ENCODE measurements around the gene LOC128125822.

The LOC128125822 gene

DNA sequence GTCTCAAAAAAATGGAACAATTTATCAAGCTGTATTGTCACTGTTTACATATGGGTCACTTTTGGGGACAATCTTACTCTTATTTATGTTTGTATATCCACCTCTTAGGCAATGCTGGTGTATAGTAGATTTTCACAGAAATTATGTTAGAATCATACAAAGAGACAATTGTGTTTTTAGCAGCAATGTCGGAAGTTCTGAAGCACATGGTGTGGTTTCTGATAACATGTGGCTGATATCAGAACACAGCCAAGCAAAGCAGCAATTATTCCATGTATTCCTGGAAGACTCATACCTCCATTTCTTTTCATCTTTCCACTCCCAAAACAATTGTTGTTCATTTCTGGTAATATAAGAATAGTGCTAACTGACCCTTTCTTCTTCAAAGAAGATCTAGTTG, 17.5 kb upstream of the LOC128125822 start:
- TF ChIP-seq, protein P1, sequence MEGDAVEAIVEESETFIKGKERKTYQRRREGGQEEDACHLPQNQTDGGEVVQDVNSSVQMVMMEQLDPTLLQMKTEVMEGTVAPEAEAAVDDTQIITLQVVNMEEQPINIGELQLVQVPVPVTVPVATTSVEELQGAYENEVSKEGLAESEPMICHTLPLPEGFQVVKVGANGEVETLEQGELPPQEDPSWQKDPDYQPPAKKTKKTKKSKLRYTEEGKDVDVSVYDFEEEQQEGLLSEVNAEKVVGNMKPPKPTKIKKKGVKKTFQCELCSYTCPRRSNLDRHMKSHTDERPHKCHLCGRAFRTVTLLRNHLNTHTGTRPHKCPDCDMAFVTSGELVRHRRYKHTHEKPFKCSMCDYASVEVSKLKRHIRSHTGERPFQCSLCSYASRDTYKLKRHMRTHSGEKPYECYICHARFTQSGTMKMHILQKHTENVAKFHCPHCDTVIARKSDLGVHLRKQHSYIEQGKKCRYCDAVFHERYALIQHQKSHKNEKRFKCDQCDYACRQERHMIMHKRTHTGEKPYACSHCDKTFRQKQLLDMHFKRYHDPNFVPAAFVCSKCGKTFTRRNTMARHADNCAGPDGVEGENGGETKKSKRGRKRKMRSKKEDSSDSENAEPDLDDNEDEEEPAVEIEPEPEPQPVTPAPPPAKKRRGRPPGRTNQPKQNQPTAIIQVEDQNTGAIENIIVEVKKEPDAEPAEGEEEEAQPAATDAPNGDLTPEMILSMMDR (IDR thresholded peaks at IDR 0.05) = no peak
- Histone ChIP-seq H3K27ac (no peak overlapping the region), H3K4me1 (ENCODE audit: control insufficient read depth in 1 of 2, insufficient read depth in 1 of 2, low read depth in 1 of 2, low read length in 1 of 2) (no peaks in the 10 kb centered on the region)

DNA sequence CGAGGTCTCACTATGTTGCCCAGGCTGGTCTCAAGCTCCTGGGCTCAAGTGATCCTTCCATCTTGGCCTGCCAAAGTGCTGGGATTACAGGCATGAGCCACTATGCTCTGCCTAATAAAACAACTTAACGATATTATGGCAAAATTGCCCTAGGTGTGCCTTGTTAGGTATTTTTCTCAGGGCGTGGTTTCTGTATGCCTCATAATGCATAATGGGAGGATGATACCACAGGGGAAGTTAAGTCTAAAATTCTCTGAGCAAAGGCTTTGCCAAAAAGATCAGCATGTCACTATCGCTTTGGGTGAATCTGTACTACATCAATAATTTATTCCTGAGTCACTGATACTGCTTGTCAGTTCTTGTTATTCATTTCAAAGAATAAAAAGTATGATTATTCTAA, 15.9 kb upstream of the LOC128125822 start:
- Histone ChIP-seq H3K27me3 (no peaks in the 10 kb centered on the region), H3K4me3 (ENCODE audit: low read depth in 1 of 2, low read length in 1 of 2) (no peak overlapping the region), H3K4me1 (ENCODE audit: control insufficient read depth in 1 of 2, insufficient read depth in 1 of 2, low read depth in 1 of 2, low read length in 1 of 2) (no peaks in the 10 kb centered on the region), H3K27ac (no peak overlapping the region), H3K9me3 (no peaks in the 10 kb centered on the region), H3K36me3 (no peaks in the 10 kb centered on the region)
- TF ChIP-seq, protein P1 (IDR thresholded peaks at IDR 0.05) = no peak

More for the DNA sequence above, 17.5 kb upstream of the LOC128125822 start:
- Histone ChIP-seq H3K9me3 (no peaks in the 10 kb centered on the region), H3K4me3 (ENCODE audit: low read depth in 1 of 2, low read length in 1 of 2) (no peak overlapping the region), H3K27me3 (no peaks in the 10 kb centered on the region), H3K36me3 (no peaks in the 10 kb centered on the region)

DNA sequence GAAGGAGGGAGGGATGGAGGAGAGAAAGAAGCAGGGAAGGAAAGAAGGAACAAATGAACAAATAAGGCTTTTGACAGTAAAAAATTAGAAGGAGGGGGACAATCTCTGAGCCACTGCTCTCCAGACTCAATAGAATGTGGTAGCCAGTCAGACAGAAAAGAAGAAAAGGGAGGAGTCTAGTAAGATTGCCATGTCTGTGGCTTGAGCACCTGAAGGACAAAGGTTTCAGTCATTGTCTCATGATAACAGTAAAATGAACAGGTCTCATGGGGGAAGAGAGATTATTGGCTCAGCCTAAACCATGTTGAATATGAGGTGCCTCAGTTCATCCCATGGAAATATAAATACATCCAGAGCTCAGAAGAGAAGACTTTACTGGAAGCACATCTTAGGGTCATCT, 14.0 kb upstream of the LOC128125822 start:
- TF ChIP-seq, protein P1 (IDR thresholded peaks at IDR 0.05) = no peak
- Histone ChIP-seq H3K27ac (no peak overlapping the region), H3K4me3 (ENCODE audit: low read depth in 1 of 2, low read length in 1 of 2) (no peak overlapping the region), H3K27me3 (no peaks in the 10 kb centered on the region), H3K4me1 (ENCODE audit: control insufficient read depth in 1 of 2, insufficient read depth in 1 of 2, low read depth in 1 of 2, low read length in 1 of 2) (no peaks in the 10 kb centered on the region), H3K36me3 (no peaks in the 10 kb centered on the region), H3K9me3 (no peaks in the 10 kb centered on the region)

DNA sequence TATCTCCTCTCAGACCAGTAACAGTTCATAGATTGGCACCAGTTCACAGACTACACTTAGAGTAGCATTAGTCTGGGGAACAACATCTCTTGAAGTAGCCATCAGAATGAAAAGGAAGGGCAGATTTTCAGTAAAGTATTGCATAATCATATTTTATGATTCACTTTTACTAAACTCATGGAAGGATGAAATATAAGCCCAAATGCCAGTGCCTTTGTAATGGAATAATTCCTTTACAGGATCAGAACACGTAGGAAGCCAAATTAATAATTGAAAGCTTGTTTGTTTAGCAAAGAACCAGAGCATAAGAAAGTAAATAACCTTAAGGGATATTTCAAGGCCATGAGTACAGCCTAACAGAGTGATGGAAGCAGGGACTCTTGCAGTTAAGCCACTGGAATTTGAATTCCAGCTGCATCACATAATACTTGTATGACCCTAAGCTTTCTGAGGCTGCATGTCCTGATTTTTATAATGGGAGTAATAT, 11.4 kb upstream of the LOC128125822 start:
- Histone ChIP-seq H3K9me3 (no peaks in the 10 kb centered on the region), H3K4me1 (ENCODE audit: control insufficient read depth in 1 of 2, insufficient read depth in 1 of 2, low read depth in 1 of 2, low read length in 1 of 2) (no peaks in the 10 kb centered on the region)
- TF ChIP-seq, protein P1 (IDR thresholded peaks at IDR 0.05) = no peak

DNA sequence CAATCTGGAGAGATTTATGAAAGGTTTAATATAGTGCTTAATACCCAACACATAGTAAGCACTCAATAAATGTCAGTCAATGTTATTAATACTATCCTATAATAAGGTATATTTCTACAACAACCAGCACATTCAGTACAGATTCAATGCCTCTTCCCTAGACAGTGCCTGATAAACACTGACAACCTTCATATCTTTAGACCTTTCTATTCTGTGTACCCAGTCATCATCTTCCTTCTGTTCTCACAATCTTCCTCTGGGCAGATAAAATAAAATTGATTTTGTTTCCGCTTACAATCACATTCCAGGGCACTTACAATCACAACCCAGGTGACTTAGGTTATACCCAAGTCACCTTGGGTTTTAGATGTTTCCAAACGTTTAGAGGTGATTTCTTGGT, 11.0 kb upstream of the LOC128125822 start:
- TF ChIP-seq, protein P1 (IDR thresholded peaks at IDR 0.05) = no peak
- Histone ChIP-seq H3K27me3 (no peaks in the 10 kb centered on the region), H3K36me3 (no peaks in the 10 kb centered on the region), H3K27ac (no peak overlapping the region), H3K4me1 (ENCODE audit: control insufficient read depth in 1 of 2, insufficient read depth in 1 of 2, low read depth in 1 of 2, low read length in 1 of 2) (no peaks in the 10 kb centered on the region), H3K4me3 (ENCODE audit: low read depth in 1 of 2, low read length in 1 of 2) (no peak overlapping the region), H3K9me3 (no peaks in the 10 kb centered on the region)

More for the DNA sequence above, 11.4 kb upstream of the LOC128125822 start:
- Histone ChIP-seq H3K27ac (no peak overlapping the region), H3K36me3 (no peaks in the 10 kb centered on the region), H3K4me3 (ENCODE audit: low read depth in 1 of 2, low read length in 1 of 2) (no peak overlapping the region), H3K27me3 (no peaks in the 10 kb centered on the region)

DNA sequence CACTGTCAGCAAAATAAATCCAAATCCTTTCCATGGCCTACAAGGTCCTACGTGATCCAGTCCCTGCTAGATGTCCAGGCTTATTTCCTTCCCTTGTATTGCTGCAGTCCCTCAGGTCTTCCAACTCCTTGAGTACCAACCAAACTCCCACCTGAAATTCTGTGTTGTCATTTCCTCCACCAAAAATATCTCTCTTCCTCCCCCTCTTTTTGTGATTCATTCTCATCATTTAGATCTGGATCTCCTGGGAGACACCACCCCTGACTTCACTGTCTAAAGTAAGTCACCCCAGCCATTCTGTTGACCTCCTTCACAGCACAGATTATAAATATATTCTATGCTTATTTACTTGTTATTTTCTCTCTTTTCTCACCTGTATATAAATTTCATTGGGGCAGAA, 9.0 kb upstream of the LOC128125822 start:
- Histone ChIP-seq H3K27me3 (no peaks in the 10 kb centered on the region), H3K36me3 (no peaks in the 10 kb centered on the region), H3K27ac (no peak overlapping the region), H3K4me1 (ENCODE audit: control insufficient read depth in 1 of 2, insufficient read depth in 1 of 2, low read depth in 1 of 2, low read length in 1 of 2) (no peaks in the 10 kb centered on the region), H3K4me3 (ENCODE audit: low read depth in 1 of 2, low read length in 1 of 2) (no peak overlapping the region), H3K9me3 (no peaks in the 10 kb centered on the region)
- TF ChIP-seq, protein P1 (IDR thresholded peaks at IDR 0.05) = no peak

All from neutrophil (primary cell).